ENCODE data around the gene BAZ1B.

GRCh38 chr7:73424489-73424885 lies 97.6 kb downstream of the BAZ1B start:
- TF ChIP-seq CTCF (conservative IDR thresholded peaks at IDR 0.05; ENCODE audit: low read length), result no peak
- TF ChIP-seq EZH2phosphoT487 (IDR thresholded peaks at IDR 0.05; ENCODE audit: borderline replicate concordance), result no peak
